Measurements from ENCODE around the gene RNF7.
"Not testable (repeated sequence)": the region's sequence is repeated elsewhere in the genome, so short reads cannot be mapped to it uniquely, and the experiment has no call there.

The RNF7 gene

GRCh38 chr3:141783632-141784031 is 45.5 kb downstream of the RNF7 start:
- DNase-seq = no peak

GRCh38 chr3:141784096-141784495 is 46.0 kb downstream of the RNF7 start:
- no peak for DNase-seq

DNA sequence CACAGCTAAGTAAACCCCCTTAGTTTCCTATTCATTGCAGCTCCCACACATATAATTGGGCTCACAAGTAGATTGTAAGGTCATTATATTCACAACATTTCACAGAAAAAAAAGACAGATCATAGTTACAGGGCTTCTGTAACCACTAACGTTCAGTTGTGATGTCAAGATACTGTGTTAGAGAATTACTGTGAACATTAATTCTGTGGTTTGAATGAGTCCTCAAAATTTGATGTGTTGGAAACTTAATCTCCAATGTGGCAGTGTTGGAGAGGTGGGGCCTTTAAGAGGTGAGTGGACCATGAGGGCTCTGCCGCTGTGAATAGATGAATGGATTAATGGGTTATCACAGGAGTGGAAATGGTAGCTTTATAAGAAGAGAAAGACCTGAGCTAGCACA is 46.4 kb downstream of the RNF7 start:
- DNase-seq = no peak

GRCh38 chr3:141788149-141788548 is 50.1 kb downstream of the RNF7 start:
- DNase-seq = no peak

GRCh38 chr3:141788750-141789149 is 50.7 kb downstream of the RNF7 start:
- DNase-seq = not testable (repeated sequence)

DNA sequence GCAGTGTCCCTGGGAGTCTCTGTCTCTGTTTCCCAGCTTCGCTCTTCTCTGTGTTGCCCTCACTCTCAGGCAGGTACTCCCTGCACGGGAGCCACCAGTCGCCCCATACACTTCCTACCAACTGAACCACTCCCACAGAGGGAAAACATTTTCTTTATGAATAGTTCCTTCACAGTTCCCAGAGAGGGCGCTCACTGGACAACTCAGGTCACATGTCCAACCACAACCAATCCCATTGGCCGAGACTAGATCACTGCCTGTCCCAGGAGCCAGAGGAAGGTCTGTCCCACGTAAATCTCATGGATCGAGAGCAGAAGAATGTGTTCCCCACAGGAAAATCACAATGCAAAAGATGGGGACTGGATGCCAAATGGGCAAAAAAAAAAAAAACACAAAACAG is 51.2 kb downstream of the RNF7 start:
- DNase-seq = no peak

GRCh38 chr3:141790171-141790570 is 52.1 kb downstream of the RNF7 start:
- no peak for DNase-seq

DNA sequence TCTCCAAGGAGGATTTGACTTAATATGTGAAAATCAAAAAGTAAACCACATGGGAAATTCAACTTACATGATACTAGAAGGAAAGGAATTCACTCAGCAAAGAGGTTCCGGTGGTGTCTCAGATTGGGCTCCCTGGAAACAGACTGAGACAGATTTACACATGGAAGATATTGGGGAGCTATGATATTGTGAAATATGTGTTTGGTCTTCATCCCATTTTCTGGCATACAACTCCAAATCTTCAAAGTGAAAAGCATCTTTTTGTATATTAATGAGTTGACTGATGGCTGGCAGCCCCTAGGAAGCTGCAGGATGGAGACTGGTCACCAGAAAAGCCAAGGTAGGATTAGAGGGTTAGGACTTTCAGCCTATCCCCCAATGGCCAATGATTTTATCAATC is 54.4 kb downstream of the RNF7 start:
- DNase-seq = no peak

GRCh38 chr3:141793476-141794260 is 55.6 kb downstream of the RNF7 start:
- no peak for DNase-seq

- DNase-seq = no peak
Observed at GRCh38 chr3:141795276-141795675, 57.2 kb downstream of the RNF7 start.

- no peak for DNase-seq
Observed at GRCh38 chr3:141795741-141796080, 57.6 kb downstream of the RNF7 start.

GRCh38 chr3:141796081-141796888 is 58.2 kb downstream of the RNF7 start:
- DNase-seq = peak in 1 of 3 experiments; percentile 68

Measured in NCI-H1417 (cell line).